ENCODE data around the gene ELK4.

ELK4 gene

GRCh38 chr1:205678286-205679111, 46.7 kb upstream of the ELK4 start:
- TF ChIP-seq EGR1 (IDR thresholded peaks at IDR 0.05) (no peak), EP300 (IDR thresholded peaks at IDR 0.05; ENCODE audit: borderline replicate concordance) (no peak), CREB1 (IDR thresholded peaks at IDR 0.05; ENCODE audit: low read depth) (no peak), TEAD4 (IDR thresholded peaks at IDR 0.05) (no peak), CEBPB (IDR thresholded peaks at IDR 0.05) (no peak), FOXM1 (IDR thresholded peaks at IDR 0.05; ENCODE audit: borderline replicate concordance, low read depth) (no peak), TCF12 (IDR thresholded peaks at IDR 0.05; ENCODE audit: low read depth) (no peak), RAD21 (IDR thresholded peaks at IDR 0.05; ENCODE audit: low read depth) (no peak), TAF1 (IDR thresholded peaks at IDR 0.05; ENCODE audit: low read depth) (no peak), NFIC (IDR thresholded peaks at IDR 0.05) (no peak), ZBTB7A (IDR thresholded peaks at IDR 0.05; ENCODE audit: low read depth) (no peak), YY1 (IDR thresholded peaks at IDR 0.05; ENCODE audit: low read depth) (no peak)
- TF ChIP-seq, protein P1, sequence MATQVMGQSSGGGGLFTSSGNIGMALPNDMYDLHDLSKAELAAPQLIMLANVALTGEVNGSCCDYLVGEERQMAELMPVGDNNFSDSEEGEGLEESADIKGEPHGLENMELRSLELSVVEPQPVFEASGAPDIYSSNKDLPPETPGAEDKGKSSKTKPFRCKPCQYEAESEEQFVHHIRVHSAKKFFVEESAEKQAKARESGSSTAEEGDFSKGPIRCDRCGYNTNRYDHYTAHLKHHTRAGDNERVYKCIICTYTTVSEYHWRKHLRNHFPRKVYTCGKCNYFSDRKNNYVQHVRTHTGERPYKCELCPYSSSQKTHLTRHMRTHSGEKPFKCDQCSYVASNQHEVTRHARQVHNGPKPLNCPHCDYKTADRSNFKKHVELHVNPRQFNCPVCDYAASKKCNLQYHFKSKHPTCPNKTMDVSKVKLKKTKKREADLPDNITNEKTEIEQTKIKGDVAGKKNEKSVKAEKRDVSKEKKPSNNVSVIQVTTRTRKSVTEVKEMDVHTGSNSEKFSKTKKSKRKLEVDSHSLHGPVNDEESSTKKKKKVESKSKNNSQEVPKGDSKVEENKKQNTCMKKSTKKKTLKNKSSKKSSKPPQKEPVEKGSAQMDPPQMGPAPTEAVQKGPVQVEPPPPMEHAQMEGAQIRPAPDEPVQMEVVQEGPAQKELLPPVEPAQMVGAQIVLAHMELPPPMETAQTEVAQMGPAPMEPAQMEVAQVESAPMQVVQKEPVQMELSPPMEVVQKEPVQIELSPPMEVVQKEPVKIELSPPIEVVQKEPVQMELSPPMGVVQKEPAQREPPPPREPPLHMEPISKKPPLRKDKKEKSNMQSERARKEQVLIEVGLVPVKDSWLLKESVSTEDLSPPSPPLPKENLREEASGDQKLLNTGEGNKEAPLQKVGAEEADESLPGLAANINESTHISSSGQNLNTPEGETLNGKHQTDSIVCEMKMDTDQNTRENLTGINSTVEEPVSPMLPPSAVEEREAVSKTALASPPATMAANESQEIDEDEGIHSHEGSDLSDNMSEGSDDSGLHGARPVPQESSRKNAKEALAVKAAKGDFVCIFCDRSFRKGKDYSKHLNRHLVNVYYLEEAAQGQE (IDR thresholded peaks at IDR 0.05; ENCODE audit: low read depth) = no peak
- TF ChIP-seq, protein P2, sequence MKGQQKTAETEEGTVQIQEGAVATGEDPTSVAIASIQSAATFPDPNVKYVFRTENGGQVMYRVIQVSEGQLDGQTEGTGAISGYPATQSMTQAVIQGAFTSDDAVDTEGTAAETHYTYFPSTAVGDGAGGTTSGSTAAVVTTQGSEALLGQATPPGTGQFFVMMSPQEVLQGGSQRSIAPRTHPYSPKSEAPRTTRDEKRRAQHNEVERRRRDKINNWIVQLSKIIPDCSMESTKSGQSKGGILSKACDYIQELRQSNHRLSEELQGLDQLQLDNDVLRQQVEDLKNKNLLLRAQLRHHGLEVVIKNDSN (IDR thresholded peaks at IDR 0.05) = no peak
- TF ChIP-seq, protein P3, sequence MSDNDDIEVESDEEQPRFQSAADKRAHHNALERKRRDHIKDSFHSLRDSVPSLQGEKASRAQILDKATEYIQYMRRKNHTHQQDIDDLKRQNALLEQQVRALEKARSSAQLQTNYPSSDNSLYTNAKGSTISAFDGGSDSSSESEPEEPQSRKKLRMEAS (IDR thresholded peaks at IDR 0.05) = no peak

GRCh38 chr1:205677167-205677566, 45.4 kb upstream of the ELK4 start:
- TF ChIP-seq, protein P3 (IDR thresholded peaks at IDR 0.05) = no peak
- TF ChIP-seq TCF12 (IDR thresholded peaks at IDR 0.05; ENCODE audit: low read depth) (no peak), CREB1 (IDR thresholded peaks at IDR 0.05; ENCODE audit: low read depth) (no peak), TAF1 (IDR thresholded peaks at IDR 0.05; ENCODE audit: low read depth) (no peak), FOXM1 (IDR thresholded peaks at IDR 0.05; ENCODE audit: borderline replicate concordance, low read depth) (no peak), NFIC (IDR thresholded peaks at IDR 0.05) (no peak), RAD21 (IDR thresholded peaks at IDR 0.05; ENCODE audit: low read depth) (no peak), ZBTB7A (IDR thresholded peaks at IDR 0.05; ENCODE audit: low read depth) (no peak), TEAD4 (IDR thresholded peaks at IDR 0.05) (no peak), YY1 (IDR thresholded peaks at IDR 0.05; ENCODE audit: low read depth) (no peak), EGR1 (IDR thresholded peaks at IDR 0.05) (no peak), EP300 (IDR thresholded peaks at IDR 0.05; ENCODE audit: borderline replicate concordance) (no peak), CEBPB (IDR thresholded peaks at IDR 0.05) (no peak)
- TF ChIP-seq, protein P2 (IDR thresholded peaks at IDR 0.05) = no peak
- TF ChIP-seq, protein P1 (IDR thresholded peaks at IDR 0.05; ENCODE audit: low read depth) = no peak

GRCh38 chr1:205676597-205676996, 44.8 kb upstream of the ELK4 start:
- no peak for TF ChIP-seq NFIC (IDR thresholded peaks at IDR 0.05)
- no peak for TF ChIP-seq TCF12 (IDR thresholded peaks at IDR 0.05; ENCODE audit: low read depth)
- TF ChIP-seq YY1 (IDR thresholded peaks at IDR 0.05; ENCODE audit: low read depth) = no peak
- no peak for TF ChIP-seq CREB1 (IDR thresholded peaks at IDR 0.05; ENCODE audit: low read depth)
- TF ChIP-seq FOXM1 (IDR thresholded peaks at IDR 0.05; ENCODE audit: borderline replicate concordance, low read depth) = no peak
- TF ChIP-seq, protein P2 (IDR thresholded peaks at IDR 0.05) = no peak
- no peak for TF ChIP-seq CEBPB (IDR thresholded peaks at IDR 0.05)
- TF ChIP-seq, protein P1 (IDR thresholded peaks at IDR 0.05; ENCODE audit: low read depth) = no peak
- no peak for TF ChIP-seq TEAD4 (IDR thresholded peaks at IDR 0.05)
- TF ChIP-seq EP300 (IDR thresholded peaks at IDR 0.05; ENCODE audit: borderline replicate concordance) = no peak
- no peak for TF ChIP-seq RAD21 (IDR thresholded peaks at IDR 0.05; ENCODE audit: low read depth)
- TF ChIP-seq, protein P3 (IDR thresholded peaks at IDR 0.05) = no peak
- no peak for TF ChIP-seq TAF1 (IDR thresholded peaks at IDR 0.05; ENCODE audit: low read depth)
- no peak for TF ChIP-seq ZBTB7A (IDR thresholded peaks at IDR 0.05; ENCODE audit: low read depth)
- no peak for TF ChIP-seq EGR1 (IDR thresholded peaks at IDR 0.05)

Data from Ishikawa (cell line).